ENCODE data around the gene ARID5B. TPM values are rescaled to one million over a fixed set of nuclear protein-coding genes. Genes with fewer than 3 reads are reported as not detected.
"Not testable (repeated sequence)": the region's sequence is repeated elsewhere in the genome, so short reads cannot be mapped to it uniquely, and the experiment has no call there.

Gene ARID5B
- total and polyA plus RNA-seq, 2 donors (not counting 3 experiments of a cell fraction or from before 2014, with no cell fraction given), result 5.6 to 8.9 TPM

GRCh38 chr10:61866700-61867368 is 34.7 kb upstream of the ARID5B start:
- intact Hi-C loops (cut with micrococcal nuclease) (loop anchor here (1.0 kb wide), 1 partner anchor 116 kb away; no protein-coding TSS in a partner anchor), dilution Hi-C loops (cut with MboI; ENCODE audit: extremely low pct_ligation_motif_present, low sequenced_read_pairs) (no loop called here)
- H3K4me1 ChIP-seq (ENCODE audit: control insufficient read depth, extremely low read depth, insufficient read depth, low read length), result no peaks in the 10 kb centered on the region
- peak overlapping the region; percentile 39 for H2AFZ ChIP-seq (ENCODE audit: low read depth, low read length)
- no peaks in the 10 kb centered on the region for H3K79me2 ChIP-seq (ENCODE audit: control insufficient read depth, insufficient read depth, low read length)
- H4K20me1 ChIP-seq (replicated peaks; ENCODE audit: control insufficient read depth, extremely low read depth, insufficient read depth, low read length), result no peaks in the 10 kb centered on the region
- no peaks in the 10 kb centered on the region for H3K9me3 ChIP-seq (replicated peaks; ENCODE audit: control insufficient read depth, insufficient read depth, low read length)
- H3K27ac ChIP-seq (ENCODE audit: insufficient read depth, low read depth, low read length), result no peak overlapping the region
- H3K9me1 ChIP-seq (replicated peaks; ENCODE audit: control insufficient read depth, extremely low read depth, insufficient read depth, low read length), result no peaks in the 10 kb centered on the region
- POLR2A ChIA-PET, result no interaction called here
- H3K27me3 ChIP-seq (ENCODE audit: control insufficient read depth in 2 of 2, insufficient read depth in 2 of 2, low read length in 2 of 2), result no peaks in the 10 kb centered on the region
- no TSS peak for BruUV-seq (replicated peaks)
- no peak overlapping the region for H3K4me3 ChIP-seq (replicated peaks in 1 of 3; ENCODE audit: insufficient read depth in 1 of 3, low read depth in 1 of 3, low read length in 3 of 3)
- TF ChIP-seq MYC (IDR thresholded peaks at IDR 0.05; ENCODE audit: low read depth, low read length) (no peak), POLR2A (IDR thresholded peaks at IDR 0.05; ENCODE audit: low read depth, low read length) (no peak)
- DNase-seq (ENCODE audit: low read depth, low spot score), result no peak
- H3K9ac ChIP-seq (replicated peaks; ENCODE audit: extremely low read depth, insufficient read depth, low read length), result no peak overlapping the region
- no peak for FAIRE-seq
- H3K4me2 ChIP-seq (ENCODE audit: insufficient read depth, low read length), result peak overlapping the region; percentile 43
- H3K36me3 ChIP-seq (ENCODE audit: control insufficient read depth in 2 of 2, extremely low read depth in 1 of 2, insufficient read depth in 2 of 2, low read length in 2 of 2), result no peaks in the 10 kb centered on the region
- CTCF ChIA-PET, result interaction anchor here (0.9 to 3.9 kb wide), 6 partner anchors 9 to 595 kb away, joined by 3 to 23 read pairs (median 3); no protein-coding TSS in a partner anchor

GRCh38 chr10:61867374-61867773 is 34.1 kb upstream of the ARID5B start:
- POLR2A ChIA-PET; H4K20me1 ChIP-seq (replicated peaks; ENCODE audit: control insufficient read depth, extremely low read depth, insufficient read depth, low read length); H3K9me3 ChIP-seq (replicated peaks; ENCODE audit: control insufficient read depth, insufficient read depth, low read length); H3K79me2 ChIP-seq (ENCODE audit: control insufficient read depth, insufficient read depth, low read length); FAIRE-seq; H3K4me1 ChIP-seq (ENCODE audit: control insufficient read depth, extremely low read depth, insufficient read depth, low read length); H3K27me3 ChIP-seq (ENCODE audit: control insufficient read depth in 2 of 2, insufficient read depth in 2 of 2, low read length in 2 of 2); H3K27ac ChIP-seq (ENCODE audit: insufficient read depth, low read depth, low read length); dilution Hi-C loops (cut with MboI; ENCODE audit: extremely low pct_ligation_motif_present, low sequenced_read_pairs); H3K9me1 ChIP-seq (replicated peaks; ENCODE audit: control insufficient read depth, extremely low read depth, insufficient read depth, low read length); BruUV-seq (replicated peaks); H3K9ac ChIP-seq (replicated peaks; ENCODE audit: extremely low read depth, insufficient read depth, low read length); H3K36me3 ChIP-seq (ENCODE audit: control insufficient read depth in 2 of 2, extremely low read depth in 1 of 2, insufficient read depth in 2 of 2, low read length in 2 of 2): not testable (repeated sequence)
- H3K4me2 ChIP-seq (ENCODE audit: insufficient read depth, low read length), result peak overlapping the region; percentile 43
- DNase-seq (ENCODE audit: low read depth, low spot score), result peak; percentile 15
- peak overlapping the region in 2 of 3 experiments; percentile 15 to 31 for H3K4me3 ChIP-seq (replicated peaks in 1 of 3; ENCODE audit: insufficient read depth in 1 of 3, low read depth in 1 of 3, low read length in 3 of 3)
- H2AFZ ChIP-seq (ENCODE audit: low read depth, low read length), result peak overlapping the region; percentile 39
- CTCF ChIA-PET, result interaction anchor here (0.9 to 3.9 kb wide), 7 partner anchors 10 to 596 kb away, joined by 3 to 23 read pairs (median 3); no protein-coding TSS in a partner anchor
- intact Hi-C loops (cut with micrococcal nuclease), result loop anchor here (1.0 kb wide), 1 partner anchor 116 kb away; no protein-coding TSS in a partner anchor

Measured in endothelial cell of umbilical vein (primary cell).